ENCODE results near the gene BPIFA1. TPM values are rescaled to one million over a fixed set of nuclear protein-coding genes. Genes with fewer than 3 reads are reported as not detected.

Gene BPIFA1
- total RNA-seq, 2 donors from 2014 or later = not detected

DNA sequence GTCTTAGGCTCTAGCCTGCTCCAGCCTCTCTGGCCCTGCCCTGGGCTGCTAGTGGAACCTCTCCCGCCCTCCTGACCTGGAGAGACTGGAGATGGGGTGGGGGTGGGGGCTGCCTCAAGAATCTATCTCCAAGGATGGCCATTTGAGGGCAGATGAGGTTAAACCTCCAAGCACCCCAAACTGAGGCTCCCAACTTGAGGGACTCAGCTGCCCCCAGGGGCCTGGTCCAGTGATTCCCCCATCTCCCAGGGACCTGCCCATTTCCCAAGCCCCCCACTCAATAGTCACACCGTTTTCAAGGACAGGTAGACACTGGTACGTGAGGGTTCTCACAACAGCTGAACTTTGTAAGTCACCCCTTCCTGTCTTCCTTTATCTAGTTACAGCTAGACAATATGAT is 40.1 kb downstream of the BPIFA1 start:
- no peak overlapping the region for H3K4me3 ChIP-seq
- no peak for DNase-seq (ENCODE audit: low spot score)
- no peaks in the 10 kb centered on the region for H3K36me3 ChIP-seq
- H3K27ac ChIP-seq = no peak overlapping the region
- no peaks in the 10 kb centered on the region for H3K27me3 ChIP-seq (replicated peaks; ENCODE audit: insufficient read depth)
- H3K9me3 ChIP-seq = no peaks in the 10 kb centered on the region
- no peak for ATAC-seq (ENCODE audit: insufficient number of reproducible peaks, low FRiP score, low read depth)
- TF ChIP-seq, protein P1, sequence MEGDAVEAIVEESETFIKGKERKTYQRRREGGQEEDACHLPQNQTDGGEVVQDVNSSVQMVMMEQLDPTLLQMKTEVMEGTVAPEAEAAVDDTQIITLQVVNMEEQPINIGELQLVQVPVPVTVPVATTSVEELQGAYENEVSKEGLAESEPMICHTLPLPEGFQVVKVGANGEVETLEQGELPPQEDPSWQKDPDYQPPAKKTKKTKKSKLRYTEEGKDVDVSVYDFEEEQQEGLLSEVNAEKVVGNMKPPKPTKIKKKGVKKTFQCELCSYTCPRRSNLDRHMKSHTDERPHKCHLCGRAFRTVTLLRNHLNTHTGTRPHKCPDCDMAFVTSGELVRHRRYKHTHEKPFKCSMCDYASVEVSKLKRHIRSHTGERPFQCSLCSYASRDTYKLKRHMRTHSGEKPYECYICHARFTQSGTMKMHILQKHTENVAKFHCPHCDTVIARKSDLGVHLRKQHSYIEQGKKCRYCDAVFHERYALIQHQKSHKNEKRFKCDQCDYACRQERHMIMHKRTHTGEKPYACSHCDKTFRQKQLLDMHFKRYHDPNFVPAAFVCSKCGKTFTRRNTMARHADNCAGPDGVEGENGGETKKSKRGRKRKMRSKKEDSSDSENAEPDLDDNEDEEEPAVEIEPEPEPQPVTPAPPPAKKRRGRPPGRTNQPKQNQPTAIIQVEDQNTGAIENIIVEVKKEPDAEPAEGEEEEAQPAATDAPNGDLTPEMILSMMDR (IDR thresholded peaks at IDR 0.05) = no peak
- no peaks in the 10 kb centered on the region for H3K4me1 ChIP-seq (ENCODE audit: control insufficient read depth in 1 of 2, low read depth in 2 of 2)

DNA sequence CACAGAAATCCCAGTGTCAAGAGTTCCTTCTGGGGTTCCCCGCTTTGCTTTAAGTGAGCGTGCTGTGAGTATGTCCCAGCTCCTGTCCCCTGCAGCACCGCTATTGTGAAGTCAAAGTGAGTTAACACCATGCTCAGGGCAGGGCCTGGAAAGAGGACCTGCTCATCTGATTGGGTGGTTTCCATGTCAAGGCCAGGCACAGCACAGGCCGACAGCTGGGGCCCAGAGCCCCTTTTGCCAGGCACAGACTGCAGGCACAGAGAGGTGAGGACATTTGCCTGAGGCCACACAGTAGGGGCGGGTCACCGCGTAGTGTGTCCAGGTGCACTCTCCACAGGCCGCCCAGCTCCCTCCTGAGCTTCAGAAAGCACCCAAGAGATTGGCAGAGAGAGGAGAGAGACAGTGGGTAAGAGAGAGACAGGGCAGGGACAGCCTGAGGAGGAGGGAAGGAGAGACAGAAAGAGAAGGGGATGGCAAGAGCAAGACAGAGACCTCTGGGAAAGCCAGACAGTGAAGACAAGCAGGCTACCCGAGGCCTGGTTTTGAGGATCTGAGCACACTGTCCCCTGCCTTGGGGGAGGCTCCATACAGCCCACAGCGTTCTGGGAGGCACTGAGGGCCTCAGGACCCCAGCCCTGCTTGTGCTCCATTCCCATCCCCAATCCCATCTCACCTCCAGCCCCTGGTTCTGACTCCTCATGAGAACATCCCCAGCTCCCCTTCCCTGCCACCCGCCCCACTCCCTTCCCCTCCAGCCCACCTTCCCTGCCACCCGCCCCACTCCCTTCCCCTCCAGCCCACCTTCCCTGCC is 40.7 kb downstream of the BPIFA1 start:
- TF ChIP-seq, protein P1 (IDR thresholded peaks at IDR 0.05) = no peak
- Histone ChIP-seq H3K4me3 (no peak overlapping the region), H3K27ac (no peak overlapping the region), H3K9me3 (no peaks in the 10 kb centered on the region), H3K27me3 (replicated peaks; ENCODE audit: insufficient read depth) (no peaks in the 10 kb centered on the region), H3K4me1 (ENCODE audit: control insufficient read depth in 1 of 2, low read depth in 2 of 2) (no peaks in the 10 kb centered on the region), H3K36me3 (no peaks in the 10 kb centered on the region)
- ATAC-seq (ENCODE audit: insufficient number of reproducible peaks, low FRiP score, low read depth) (no peak), DNase-seq (ENCODE audit: low spot score) (no peak)

DNA sequence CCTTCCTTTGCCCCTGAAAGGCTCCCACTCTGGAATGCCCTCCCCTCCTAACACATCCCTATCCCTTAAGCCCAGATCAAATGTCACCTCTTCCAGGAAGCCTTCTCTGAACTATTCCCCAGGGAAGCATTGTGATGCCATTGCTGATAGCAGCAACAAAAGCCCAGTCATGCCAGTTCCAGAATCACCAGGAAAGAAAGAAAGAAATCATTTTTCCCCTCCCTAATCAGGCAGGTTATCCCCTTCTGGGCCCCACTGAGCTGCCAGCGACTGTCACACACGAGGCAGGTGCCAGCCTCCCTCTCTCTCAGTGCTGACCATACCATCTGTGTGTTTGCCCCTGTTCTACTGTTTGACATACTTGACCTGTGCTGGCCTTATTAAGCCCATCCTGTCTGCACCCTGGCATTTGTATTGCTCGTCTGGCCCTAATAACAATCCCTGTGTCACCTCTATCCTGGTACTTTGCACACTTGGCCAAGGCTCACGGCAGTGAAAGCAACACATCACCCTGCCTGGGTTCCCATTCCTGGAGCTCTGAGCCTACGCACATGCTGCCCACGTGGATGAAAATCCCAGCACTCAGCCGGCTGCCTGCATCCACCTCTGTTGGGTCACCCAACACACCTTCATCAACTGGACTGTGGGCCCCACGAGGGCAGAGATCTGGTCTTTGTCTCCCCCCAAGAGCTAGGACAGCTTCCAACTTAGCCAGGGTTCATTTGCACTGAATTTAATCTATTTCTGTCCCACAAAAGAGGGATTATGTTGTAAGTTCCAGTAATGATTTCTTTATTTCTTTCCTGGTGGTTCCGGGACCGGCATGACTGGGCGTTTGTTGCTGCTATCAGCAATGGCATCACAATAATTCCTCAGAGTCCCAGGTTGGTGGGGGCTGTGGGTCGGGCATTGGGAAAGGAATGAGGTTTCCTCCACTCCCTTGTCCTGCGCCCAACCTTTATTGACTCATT is 42.0 kb downstream of the BPIFA1 start:
- Histone ChIP-seq H3K27ac (no peak overlapping the region), H3K4me1 (ENCODE audit: control insufficient read depth in 1 of 2, low read depth in 2 of 2) (no peaks in the 10 kb centered on the region), H3K27me3 (replicated peaks; ENCODE audit: insufficient read depth) (no peaks in the 10 kb centered on the region), H3K4me3 (no peak overlapping the region), H3K9me3 (no peaks in the 10 kb centered on the region), H3K36me3 (no peaks in the 10 kb centered on the region)
- ATAC-seq (ENCODE audit: insufficient number of reproducible peaks, low FRiP score, low read depth) (no peak), DNase-seq (ENCODE audit: low spot score) (no peak)
- TF ChIP-seq, protein P1 (IDR thresholded peaks at IDR 0.05) = no peak

DNA sequence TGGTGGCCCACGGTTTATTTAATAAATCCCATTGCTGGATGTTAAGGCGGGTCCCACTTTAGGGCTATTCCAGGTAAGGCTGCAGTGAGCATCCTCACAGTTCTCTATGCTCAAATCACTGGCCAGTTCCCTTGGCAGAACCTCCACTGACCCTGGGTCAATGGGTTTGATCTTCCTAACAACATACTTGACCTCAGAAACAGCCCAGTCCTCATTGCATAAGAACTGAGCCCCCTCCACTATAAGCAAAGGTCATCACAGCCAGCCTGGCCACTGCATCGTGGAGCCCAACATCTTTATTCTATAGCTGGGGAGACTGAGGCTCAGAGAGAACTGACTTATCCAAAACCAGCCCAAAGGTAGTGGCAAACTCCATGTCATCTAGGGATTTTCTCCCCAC is 42.9 kb downstream of the BPIFA1 start:
- no peak for DNase-seq (ENCODE audit: low spot score)
- H3K4me1 ChIP-seq (ENCODE audit: control insufficient read depth in 1 of 2, low read depth in 2 of 2) = no peaks in the 10 kb centered on the region

More for the DNA sequence above, 42.9 kb downstream of the BPIFA1 start:
- TF ChIP-seq, protein P1 (IDR thresholded peaks at IDR 0.05) = no peak
- Histone ChIP-seq H3K36me3 (no peaks in the 10 kb centered on the region), H3K9me3 (no peaks in the 10 kb centered on the region), H3K4me3 (no peak overlapping the region), H3K27ac (no peak overlapping the region), H3K27me3 (replicated peaks; ENCODE audit: insufficient read depth) (no peaks in the 10 kb centered on the region)
- ATAC-seq (ENCODE audit: insufficient number of reproducible peaks, low FRiP score, low read depth) = no peak
